ENCODE data around the gene MEOX1. TPM values are rescaled to one million over a fixed set of nuclear protein-coding genes. Genes with fewer than 3 reads are reported as not detected.

MEOX1 gene
- total RNA-seq, 2 donors from 2014 or later, result 3.9 to 13.8 TPM

GRCh38 chr17:43679401-43679800, 17.7 kb upstream of the MEOX1 start:
- H3K4me3 ChIP-seq, result no peak overlapping the region
- H3K36me3 ChIP-seq, result no peaks in the 10 kb centered on the region
- peaks cover 0 to 8% of the 10 kb centered on the region in 2 donors for H3K4me1 ChIP-seq
- H3K27me3 ChIP-seq, result no peaks in the 10 kb centered on the region
- H3K9me3 ChIP-seq, result no peaks in the 10 kb centered on the region
- no peak overlapping the region for H3K27ac ChIP-seq
- TF ChIP-seq, protein P1, sequence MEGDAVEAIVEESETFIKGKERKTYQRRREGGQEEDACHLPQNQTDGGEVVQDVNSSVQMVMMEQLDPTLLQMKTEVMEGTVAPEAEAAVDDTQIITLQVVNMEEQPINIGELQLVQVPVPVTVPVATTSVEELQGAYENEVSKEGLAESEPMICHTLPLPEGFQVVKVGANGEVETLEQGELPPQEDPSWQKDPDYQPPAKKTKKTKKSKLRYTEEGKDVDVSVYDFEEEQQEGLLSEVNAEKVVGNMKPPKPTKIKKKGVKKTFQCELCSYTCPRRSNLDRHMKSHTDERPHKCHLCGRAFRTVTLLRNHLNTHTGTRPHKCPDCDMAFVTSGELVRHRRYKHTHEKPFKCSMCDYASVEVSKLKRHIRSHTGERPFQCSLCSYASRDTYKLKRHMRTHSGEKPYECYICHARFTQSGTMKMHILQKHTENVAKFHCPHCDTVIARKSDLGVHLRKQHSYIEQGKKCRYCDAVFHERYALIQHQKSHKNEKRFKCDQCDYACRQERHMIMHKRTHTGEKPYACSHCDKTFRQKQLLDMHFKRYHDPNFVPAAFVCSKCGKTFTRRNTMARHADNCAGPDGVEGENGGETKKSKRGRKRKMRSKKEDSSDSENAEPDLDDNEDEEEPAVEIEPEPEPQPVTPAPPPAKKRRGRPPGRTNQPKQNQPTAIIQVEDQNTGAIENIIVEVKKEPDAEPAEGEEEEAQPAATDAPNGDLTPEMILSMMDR (IDR thresholded peaks at IDR 0.05), result no peak
- no peak for DNase-seq (ENCODE audit: low spot score)

DNA sequence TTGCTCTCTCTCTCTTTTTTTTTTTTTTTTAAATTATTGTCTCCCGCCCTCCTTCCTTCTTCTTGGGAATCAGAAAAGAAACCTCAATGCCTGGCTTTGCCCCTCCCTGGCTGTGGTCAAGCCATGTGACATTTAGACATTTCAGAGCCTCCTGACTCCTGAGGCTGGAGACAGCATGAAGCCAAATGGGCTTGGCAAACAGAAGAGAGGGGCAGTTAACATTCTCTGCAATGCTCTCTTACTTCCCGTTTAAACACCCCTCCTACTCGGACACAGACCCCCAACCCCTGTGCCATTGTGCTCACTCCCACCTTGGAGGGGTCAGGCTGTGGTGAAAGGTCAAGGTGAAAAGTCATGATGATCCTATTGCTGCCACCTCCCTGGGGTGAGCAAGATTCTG, 14.7 kb upstream of the MEOX1 start:
- Histone ChIP-seq H3K4me1 (peaks cover 0 to 12% of the 10 kb centered on the region in 2 donors), H3K27ac (no peak overlapping the region), H3K27me3 (no peaks in the 10 kb centered on the region), H3K4me3 (no peak overlapping the region), H3K9me3 (no peaks in the 10 kb centered on the region), H3K36me3 (no peaks in the 10 kb centered on the region)
- TF ChIP-seq, protein P1 (IDR thresholded peaks at IDR 0.05), result no peak
- DNase-seq (ENCODE audit: low spot score), result no peak

GRCh38 chr17:43674394-43674793, 12.7 kb upstream of the MEOX1 start:
- Histone ChIP-seq H3K27me3 (no peaks in the 10 kb centered on the region), H3K27ac (no peak overlapping the region), H3K4me3 (no peak overlapping the region), H3K36me3 (no peaks in the 10 kb centered on the region), H3K4me1 (peaks cover 0 to 21% of the 10 kb centered on the region in 2 donors), H3K9me3 (no peaks in the 10 kb centered on the region)
- DNase-seq (ENCODE audit: low spot score), result no peak
- TF ChIP-seq, protein P1 (IDR thresholded peaks at IDR 0.05), result no peak

DNA sequence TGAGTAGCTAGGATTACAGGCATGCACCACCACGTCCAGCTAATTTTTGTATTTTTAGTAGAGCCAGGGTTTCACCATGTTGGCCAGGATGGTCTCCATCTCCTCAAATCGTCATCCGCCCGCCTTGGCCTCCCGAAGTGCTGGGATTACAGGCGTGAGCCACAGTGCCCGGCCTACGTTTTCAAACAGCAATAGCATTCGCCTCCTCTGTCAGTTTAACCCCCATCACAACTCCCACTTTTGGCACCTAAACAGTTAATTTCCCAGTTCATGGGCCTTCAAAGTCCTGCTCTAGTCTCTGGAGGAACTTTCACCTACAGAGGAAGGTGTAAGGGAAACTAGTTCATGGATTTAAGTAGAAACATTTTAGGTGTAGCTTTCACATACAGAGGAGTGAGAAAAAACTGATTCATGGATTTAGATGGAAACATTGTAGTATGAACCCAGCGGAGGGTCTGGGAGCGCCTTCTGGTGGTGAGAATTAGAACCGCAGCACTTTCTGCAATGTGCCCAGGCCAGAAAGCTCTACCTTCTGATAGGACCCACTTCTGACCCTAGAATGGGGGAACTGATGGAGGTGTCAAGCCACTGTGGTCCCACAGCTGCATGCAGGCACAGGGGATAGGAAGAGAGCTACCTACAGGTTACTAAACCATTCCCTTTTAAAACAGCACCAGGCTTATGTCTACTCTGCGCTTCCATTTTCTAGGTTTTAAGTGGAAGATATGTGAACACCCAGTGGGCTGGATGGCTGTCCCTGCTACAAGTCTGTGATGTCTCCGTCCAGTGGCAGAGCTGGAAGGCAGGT, 12.0 kb upstream of the MEOX1 start:
- H3K27me3 ChIP-seq, result no peaks in the 10 kb centered on the region
- no peaks in the 10 kb centered on the region for H3K9me3 ChIP-seq
- H3K4me3 ChIP-seq, result no peak overlapping the region
- peak; percentile 83 for DNase-seq (ENCODE audit: low spot score)
- no peak overlapping the region for H3K27ac ChIP-seq
- H3K4me1 ChIP-seq, result peaks cover 0 to 21% of the 10 kb centered on the region in 2 donors
- TF ChIP-seq, protein P1 (IDR thresholded peaks at IDR 0.05), result peak; percentile 95 to 99
- no peaks in the 10 kb centered on the region for H3K36me3 ChIP-seq

GRCh38 chr17:43671755-43672519, 10.2 kb upstream of the MEOX1 start:
- no peak for DNase-seq (ENCODE audit: low spot score)
- Histone ChIP-seq H3K27me3 (no peaks in the 10 kb centered on the region), H3K4me3 (no peak overlapping the region), H3K4me1 (peaks cover 0 to 12% of the 10 kb centered on the region in 2 donors), H3K9me3 (no peaks in the 10 kb centered on the region), H3K36me3 (no peaks in the 10 kb centered on the region), H3K27ac (no peak overlapping the region)
- TF ChIP-seq, protein P1 (IDR thresholded peaks at IDR 0.05), result no peak

Data from right atrium auricular region (tissue), 2 donors.